HG02678 (cell line): Measurements from ENCODE around the gene TAF5L.
"Not testable (repeated sequence)": the region's sequence is repeated elsewhere in the genome, so short reads cannot be mapped to it uniquely, and the experiment has no call there.

ENCODE experiments used
- ATAC-seq: cut with Tn5 transposase; IDR thresholded peaks from one replicate; pipeline ENCODE4 v1.9.1; 2021; ENCODE audit warnings: mild to moderate bottlenecking, moderate library complexity; ENCODE audit not compliant: unreplicated experiment

TAF5L gene

GRCh38 chr1:229572286-229572685 lies 53.6 kb downstream of the TAF5L start:
- no peak for ATAC-seq

GRCh38 chr1:229570891-229571516 lies 54.9 kb downstream of the TAF5L start:
- no peak for ATAC-seq

GRCh38 chr1:229570305-229570704 lies 55.6 kb downstream of the TAF5L start:
- ATAC-seq: no peak

GRCh38 chr1:229567109-229567868 lies 58.6 kb downstream of the TAF5L start:
- ATAC-seq: no peak

GRCh38 chr1:229563701-229564100 lies 62.2 kb downstream of the TAF5L start:
- ATAC-seq: no peak

- no peak for ATAC-seq
Observed at GRCh38 chr1:229563241-229563640, 62.7 kb downstream of the TAF5L start.

- ATAC-seq: no peak
Observed at GRCh38 chr1:229562686-229563085, 63.2 kb downstream of the TAF5L start.

- ATAC-seq: no peak
Observed at GRCh38 chr1:229561141-229561540, 64.8 kb downstream of the TAF5L start.

GRCh38 chr1:229560124-229560523 lies 65.8 kb downstream of the TAF5L start:
- ATAC-seq: not testable (repeated sequence)

GRCh38 chr1:229559336-229559801 lies 66.6 kb downstream of the TAF5L start:
- not testable (repeated sequence) for ATAC-seq

- peak; percentile 82 for ATAC-seq
Observed at GRCh38 chr1:229558460-229559335, 67.2 kb downstream of the TAF5L start, which contains the start of gene ABCB10. Gene ABCB10 (minus strand): TSS chr1:229558707. CDS start chr1:229558652, 55 bp downstream.

- ATAC-seq: peak; percentile 31
Observed at GRCh38 chr1:229557913-229558414, 68.0 kb downstream of the TAF5L start.

- no peak for ATAC-seq
Observed at GRCh38 chr1:229557200-229557850, 68.6 kb downstream of the TAF5L start.

- no peak for ATAC-seq
Observed at GRCh38 chr1:229554886-229555621, 70.9 kb downstream of the TAF5L start.

GRCh38 chr1:229553621-229554130 lies 72.2 kb downstream of the TAF5L start:
- no peak for ATAC-seq

GRCh38 chr1:229552732-229553131 lies 73.2 kb downstream of the TAF5L start:
- ATAC-seq: no peak

- no peak for ATAC-seq
Observed at GRCh38 chr1:229550812-229551567, 74.9 kb downstream of the TAF5L start.

GRCh38 chr1:229547542-229547941 lies 78.4 kb downstream of the TAF5L start:
- no peak for ATAC-seq

GRCh38 chr1:229544587-229544986 lies 81.3 kb downstream of the TAF5L start:
- ATAC-seq: no peak
